ENCODE data around the gene KDM3B.

GRCh38 chr5:138449501-138450239 lies 97.2 kb downstream of the KDM3B start:
- peak; percentile 47; the same call in 1 of the 2 replicates for TF ChIP-seq MAX (IDR thresholded peaks at IDR 0.05; ENCODE audit: low read depth)
- TF ChIP-seq CTCF (IDR thresholded peaks at IDR 0.05), result peak; percentile 91
- no peak; the same call in 1 of the 2 replicates for TF ChIP-seq NRF1 (IDR thresholded peaks at IDR 0.05; ENCODE audit: low read depth, low read length)
- no peak for TF ChIP-seq REST (IDR thresholded peaks at IDR 0.05; ENCODE audit: low read depth, low read length)
- no peak for TF ChIP-seq MEF2A (IDR thresholded peaks at IDR 0.05; ENCODE audit: borderline replicate concordance, low read depth)
- TF ChIP-seq RAD21 (IDR thresholded peaks at IDR 0.05; ENCODE audit: low read length), result peak; percentile 89
- TF ChIP-seq EP300 (IDR thresholded peaks at IDR 0.05; ENCODE audit: borderline replicate concordance in 1 of 2, low read depth in 1 of 2, low read length in 1 of 2), result no peak
- no peak for TF ChIP-seq FOXM1 (IDR thresholded peaks at IDR 0.05; ENCODE audit: low read depth)
- no peak for TF ChIP-seq POLR2AphosphoS5 (IDR thresholded peaks at IDR 0.05; ENCODE audit: low read depth, low read length)
- no peak for TF ChIP-seq EZH2phosphoT487 (IDR thresholded peaks at IDR 0.05; ENCODE audit: borderline replicate concordance, low read depth)
- TF ChIP-seq JUND (IDR thresholded peaks at IDR 0.05), result no peak
- no peak for TF ChIP-seq YY1 (IDR thresholded peaks at IDR 0.05; ENCODE audit: low read depth)

Data from SK-N-SH (cell line).